ENCODE data around the gene ASPA.
"Not testable (repeated sequence)": the region's sequence is repeated elsewhere in the genome, so short reads cannot be mapped to it uniquely, and the experiment has no call there.

The ASPA gene

GRCh38 chr17:3510090-3510489 is 34.3 kb downstream of the ASPA start:
- no peak for DNase-seq (ENCODE audit: low read depth in 1 of 2, low spot score in 1 of 2)
- H3K27ac ChIP-seq (replicated peaks) = no peak overlapping the region
- no peaks in the 10 kb centered on the region for H3K27me3 ChIP-seq (ENCODE audit: insufficient read depth, poor library complexity, severe bottlenecking)
- TF ChIP-seq GABPA (IDR thresholded peaks at IDR 0.05; ENCODE audit: low read depth) (no peak), REST (IDR thresholded peaks at IDR 0.05; ENCODE audit: insufficient replicate concordance, low read depth) (no peak), POLR2AphosphoS5 (IDR thresholded peaks at IDR 0.05; ENCODE audit: low read depth) (no peak), SPI1 (IDR thresholded peaks at IDR 0.05; ENCODE audit: borderline replicate concordance, low read depth) (no peak)
- TF ChIP-seq, protein P1, sequence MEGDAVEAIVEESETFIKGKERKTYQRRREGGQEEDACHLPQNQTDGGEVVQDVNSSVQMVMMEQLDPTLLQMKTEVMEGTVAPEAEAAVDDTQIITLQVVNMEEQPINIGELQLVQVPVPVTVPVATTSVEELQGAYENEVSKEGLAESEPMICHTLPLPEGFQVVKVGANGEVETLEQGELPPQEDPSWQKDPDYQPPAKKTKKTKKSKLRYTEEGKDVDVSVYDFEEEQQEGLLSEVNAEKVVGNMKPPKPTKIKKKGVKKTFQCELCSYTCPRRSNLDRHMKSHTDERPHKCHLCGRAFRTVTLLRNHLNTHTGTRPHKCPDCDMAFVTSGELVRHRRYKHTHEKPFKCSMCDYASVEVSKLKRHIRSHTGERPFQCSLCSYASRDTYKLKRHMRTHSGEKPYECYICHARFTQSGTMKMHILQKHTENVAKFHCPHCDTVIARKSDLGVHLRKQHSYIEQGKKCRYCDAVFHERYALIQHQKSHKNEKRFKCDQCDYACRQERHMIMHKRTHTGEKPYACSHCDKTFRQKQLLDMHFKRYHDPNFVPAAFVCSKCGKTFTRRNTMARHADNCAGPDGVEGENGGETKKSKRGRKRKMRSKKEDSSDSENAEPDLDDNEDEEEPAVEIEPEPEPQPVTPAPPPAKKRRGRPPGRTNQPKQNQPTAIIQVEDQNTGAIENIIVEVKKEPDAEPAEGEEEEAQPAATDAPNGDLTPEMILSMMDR (IDR thresholded peaks at IDR 0.05; ENCODE audit: insufficient read depth, low read length) = no peak
- no peak overlapping the region for H3K4me3 ChIP-seq (replicated peaks; ENCODE audit: insufficient read depth, low read length)

DNA sequence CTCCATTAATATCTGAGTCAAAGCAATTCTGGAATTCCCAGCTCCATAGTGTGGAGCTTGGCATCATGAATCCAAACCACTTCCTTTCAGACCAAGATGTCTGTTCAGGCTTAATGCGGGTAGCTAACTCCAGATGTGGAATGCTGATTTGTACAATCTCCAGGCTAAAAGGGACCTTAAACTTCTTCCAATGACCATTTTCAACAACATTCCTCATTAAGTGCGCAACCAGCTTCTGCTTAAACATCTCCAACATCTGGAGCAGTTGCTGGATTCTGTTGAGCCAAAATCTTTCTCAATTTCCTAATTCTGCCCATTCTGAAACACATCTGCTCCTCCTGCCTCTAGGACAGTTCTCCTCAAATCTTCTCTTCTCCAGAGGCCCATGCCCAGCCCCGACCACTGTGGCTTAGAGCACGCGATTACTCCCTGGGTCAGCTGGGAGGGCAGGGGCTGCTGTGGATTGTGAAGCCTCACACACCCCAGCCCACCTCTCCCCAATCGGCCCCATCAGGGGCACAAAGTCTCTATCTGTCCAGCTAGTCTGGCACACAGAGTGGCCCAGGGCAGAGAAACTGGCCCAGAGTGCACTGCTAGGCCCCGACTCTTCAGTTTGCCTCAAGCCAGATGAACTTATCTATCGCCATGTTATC is 36.2 kb downstream of the ASPA start:
- TF ChIP-seq SPI1 (IDR thresholded peaks at IDR 0.05; ENCODE audit: borderline replicate concordance, low read depth) (no peak), REST (IDR thresholded peaks at IDR 0.05; ENCODE audit: insufficient replicate concordance, low read depth) (no peak), POLR2AphosphoS5 (IDR thresholded peaks at IDR 0.05; ENCODE audit: low read depth) (no peak), GABPA (IDR thresholded peaks at IDR 0.05; ENCODE audit: low read depth) (no peak)
- TF ChIP-seq, protein P1 (IDR thresholded peaks at IDR 0.05; ENCODE audit: insufficient read depth, low read length) = no peak
- H3K27me3 ChIP-seq (ENCODE audit: insufficient read depth, poor library complexity, severe bottlenecking) = no peaks in the 10 kb centered on the region
- no peak overlapping the region for H3K27ac ChIP-seq (replicated peaks)
- no peak overlapping the region for H3K4me3 ChIP-seq (replicated peaks; ENCODE audit: insufficient read depth, low read length)
- no peak for DNase-seq (ENCODE audit: low read depth in 1 of 2, low spot score in 1 of 2)

GRCh38 chr17:3512505-3513171 is 36.8 kb downstream of the ASPA start:
- no peak for DNase-seq (ENCODE audit: low read depth in 1 of 2, low spot score in 1 of 2)
- Histone ChIP-seq H3K27me3 (ENCODE audit: insufficient read depth, poor library complexity, severe bottlenecking) (no peaks in the 10 kb centered on the region), H3K4me3 (replicated peaks; ENCODE audit: insufficient read depth, low read length) (no peak overlapping the region), H3K27ac (replicated peaks) (no peak overlapping the region)
- no peak for TF ChIP-seq SPI1 (IDR thresholded peaks at IDR 0.05; ENCODE audit: borderline replicate concordance, low read depth)
- TF ChIP-seq GABPA (IDR thresholded peaks at IDR 0.05; ENCODE audit: low read depth) = no peak

DNA sequence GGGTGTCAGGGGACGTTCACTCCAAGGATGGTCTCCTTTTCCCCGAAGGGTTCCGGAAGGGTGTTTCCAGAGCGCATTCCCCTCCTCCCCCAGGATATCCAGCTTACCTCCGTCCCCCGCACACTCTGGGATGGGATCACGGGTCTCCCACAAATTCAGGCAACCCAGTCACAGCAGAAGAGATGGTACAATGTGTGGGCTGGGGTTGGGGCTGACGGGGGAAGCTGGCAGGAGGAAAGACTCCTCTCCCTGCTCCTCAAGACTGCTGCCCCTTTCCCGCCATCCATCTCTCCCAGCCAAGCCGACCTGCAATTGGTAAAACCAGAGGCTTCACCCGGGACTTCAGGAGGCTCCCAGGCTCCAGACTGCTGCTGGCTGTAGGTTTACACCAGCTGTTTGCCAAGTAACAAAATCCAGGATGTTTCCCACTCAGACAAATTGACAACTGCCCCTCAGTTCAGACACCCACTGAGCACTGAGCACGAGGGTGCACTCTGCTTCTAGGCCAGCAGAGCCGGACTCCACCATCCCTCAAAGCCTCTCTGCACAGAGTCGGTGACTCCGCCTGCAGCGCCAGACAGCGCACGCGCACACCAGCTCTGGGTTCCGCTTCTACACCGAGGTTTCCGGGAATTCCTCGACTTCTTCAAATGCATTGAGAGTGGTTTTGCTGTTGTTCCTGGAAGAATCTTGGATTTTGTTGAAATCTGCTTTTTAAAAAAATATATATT is 37.7 kb downstream of the ASPA start:
- H3K4me3 ChIP-seq (replicated peaks; ENCODE audit: insufficient read depth, low read length) = no peak overlapping the region
- TF ChIP-seq, protein P1 (IDR thresholded peaks at IDR 0.05; ENCODE audit: insufficient read depth, low read length) = no peak
- no peak for TF ChIP-seq GABPA (IDR thresholded peaks at IDR 0.05; ENCODE audit: low read depth)
- no peak for TF ChIP-seq REST (IDR thresholded peaks at IDR 0.05; ENCODE audit: insufficient replicate concordance, low read depth)
- no peak for TF ChIP-seq SPI1 (IDR thresholded peaks at IDR 0.05; ENCODE audit: borderline replicate concordance, low read depth)
- no peak for TF ChIP-seq POLR2AphosphoS5 (IDR thresholded peaks at IDR 0.05; ENCODE audit: low read depth)
- H3K27me3 ChIP-seq (ENCODE audit: insufficient read depth, poor library complexity, severe bottlenecking) = no peaks in the 10 kb centered on the region
- DNase-seq (ENCODE audit: low read depth in 1 of 2, low spot score in 1 of 2) = no peak
- H3K27ac ChIP-seq (replicated peaks) = no peak overlapping the region

- H3K4me3 ChIP-seq (replicated peaks; ENCODE audit: insufficient read depth, low read length); H3K27me3 ChIP-seq (ENCODE audit: insufficient read depth, poor library complexity, severe bottlenecking); H3K27ac ChIP-seq (replicated peaks); DNase-seq (ENCODE audit: low read depth in 1 of 2, low spot score in 1 of 2): not testable (repeated sequence)
These were observed 38.4 kb downstream of the ASPA start for GRCh38 chr17:3514167-3514566.

All from HL-60 (cell line).